Epithelial cell of proximal tubule (primary cell): Measurements from ENCODE around the gene TLE3. TPM values are rescaled to one million over a fixed set of nuclear protein-coding genes. Genes with fewer than 3 reads are reported as not detected.

Source experiments
- DNase-seq: peaks from one replicate; pipeline ENCODE4 v3.0.0-alpha.2; 2011; ENCODE audit warnings: low read depth
- H3K4me3 ChIP-seq: 2 replicates; pipeline ENCODE4 v1.5.1; 2011; ENCODE audit warnings: low read depth, mild to moderate bottlenecking, low read length
- CTCF ChIP-seq: conservative IDR thresholded peaks from 2 replicates; pipeline ENCODE4 v1.5.1; 2012; ENCODE audit warnings: low read depth, mild to moderate bottlenecking, low read length
- total RNA-seq: library from RNA; depleted of rRNA; stranded (reverse); fragments of >200 nt; gene quantifications from 2 replicates; pipeline ENCODE4 v1.2.3, GENCODE V29; 2015

The TLE3 gene
- total RNA-seq, 1 donor from 2014 or later = 34.8 TPM

- no peak overlapping the region for H3K4me3 ChIP-seq
- DNase-seq = no peak
- no peak for TF ChIP-seq CTCF
Observed at GRCh38 chr15:70053716-70054229, 43.9 kb downstream of the TLE3 start.

GRCh38 chr15:70053001-70053715 is 44.6 kb downstream of the TLE3 start:
- H3K4me3 ChIP-seq = no peak overlapping the region
- DNase-seq = no peak
- no peak for TF ChIP-seq CTCF

- no peak for TF ChIP-seq CTCF
- no peak overlapping the region for H3K4me3 ChIP-seq
- DNase-seq = no peak
Observed at GRCh38 chr15:70051948-70052633, 45.6 kb downstream of the TLE3 start.

- H3K4me3 ChIP-seq = no peak overlapping the region
- TF ChIP-seq CTCF = no peak
- no peak for DNase-seq
Observed at GRCh38 chr15:70050970-70051369, 46.7 kb downstream of the TLE3 start.

- no peak overlapping the region for H3K4me3 ChIP-seq
- no peak for TF ChIP-seq CTCF
Observed at GRCh38 chr15:70050441-70050840, 47.3 kb downstream of the TLE3 start.

GRCh38 chr15:70049701-70050301 is 47.9 kb downstream of the TLE3 start:
- no peak for DNase-seq
- no peak overlapping the region for H3K4me3 ChIP-seq
- no peak for TF ChIP-seq CTCF

More at GRCh38 chr15:70050441-70050840, 47.3 kb downstream of the TLE3 start:
- DNase-seq = no peak
